Measurements from ENCODE around the gene PUSL1.

PUSL1 gene

DNA sequence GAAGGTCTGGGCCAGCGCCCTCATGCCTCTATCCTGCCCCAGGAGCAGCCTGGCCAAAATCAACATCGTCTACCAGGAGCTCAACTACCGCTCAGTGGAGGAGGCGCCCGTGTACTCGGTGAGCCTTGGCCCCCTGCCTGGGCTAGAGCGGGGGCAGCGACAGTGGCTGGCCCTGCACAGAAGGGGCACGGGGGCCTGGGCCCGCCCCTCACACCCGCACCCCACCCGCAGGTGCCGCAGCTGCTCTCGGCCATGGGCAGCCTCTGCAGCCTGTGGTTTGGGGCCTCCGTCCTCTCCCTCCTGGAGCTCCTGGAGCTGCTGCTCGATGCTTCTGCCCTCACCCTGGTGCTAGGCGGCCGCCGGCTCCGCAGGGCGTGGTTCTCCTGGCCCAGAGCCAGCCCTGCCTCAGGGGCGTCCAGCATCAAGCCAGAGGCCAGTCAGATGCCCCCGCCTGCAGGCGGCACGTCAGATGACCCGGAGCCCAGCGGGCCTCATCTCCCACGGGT lies 17.3 kb upstream of the PUSL1 start:
- H3K4me3 ChIP-seq (ENCODE audit: low read length): no peak overlapping the region
- no peak for DNase-seq (ENCODE audit: low read depth)
- TF ChIP-seq, protein P1, sequence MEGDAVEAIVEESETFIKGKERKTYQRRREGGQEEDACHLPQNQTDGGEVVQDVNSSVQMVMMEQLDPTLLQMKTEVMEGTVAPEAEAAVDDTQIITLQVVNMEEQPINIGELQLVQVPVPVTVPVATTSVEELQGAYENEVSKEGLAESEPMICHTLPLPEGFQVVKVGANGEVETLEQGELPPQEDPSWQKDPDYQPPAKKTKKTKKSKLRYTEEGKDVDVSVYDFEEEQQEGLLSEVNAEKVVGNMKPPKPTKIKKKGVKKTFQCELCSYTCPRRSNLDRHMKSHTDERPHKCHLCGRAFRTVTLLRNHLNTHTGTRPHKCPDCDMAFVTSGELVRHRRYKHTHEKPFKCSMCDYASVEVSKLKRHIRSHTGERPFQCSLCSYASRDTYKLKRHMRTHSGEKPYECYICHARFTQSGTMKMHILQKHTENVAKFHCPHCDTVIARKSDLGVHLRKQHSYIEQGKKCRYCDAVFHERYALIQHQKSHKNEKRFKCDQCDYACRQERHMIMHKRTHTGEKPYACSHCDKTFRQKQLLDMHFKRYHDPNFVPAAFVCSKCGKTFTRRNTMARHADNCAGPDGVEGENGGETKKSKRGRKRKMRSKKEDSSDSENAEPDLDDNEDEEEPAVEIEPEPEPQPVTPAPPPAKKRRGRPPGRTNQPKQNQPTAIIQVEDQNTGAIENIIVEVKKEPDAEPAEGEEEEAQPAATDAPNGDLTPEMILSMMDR (conservative IDR thresholded peaks at IDR 0.05; ENCODE audit: low read depth, low read length): no peak

DNA sequence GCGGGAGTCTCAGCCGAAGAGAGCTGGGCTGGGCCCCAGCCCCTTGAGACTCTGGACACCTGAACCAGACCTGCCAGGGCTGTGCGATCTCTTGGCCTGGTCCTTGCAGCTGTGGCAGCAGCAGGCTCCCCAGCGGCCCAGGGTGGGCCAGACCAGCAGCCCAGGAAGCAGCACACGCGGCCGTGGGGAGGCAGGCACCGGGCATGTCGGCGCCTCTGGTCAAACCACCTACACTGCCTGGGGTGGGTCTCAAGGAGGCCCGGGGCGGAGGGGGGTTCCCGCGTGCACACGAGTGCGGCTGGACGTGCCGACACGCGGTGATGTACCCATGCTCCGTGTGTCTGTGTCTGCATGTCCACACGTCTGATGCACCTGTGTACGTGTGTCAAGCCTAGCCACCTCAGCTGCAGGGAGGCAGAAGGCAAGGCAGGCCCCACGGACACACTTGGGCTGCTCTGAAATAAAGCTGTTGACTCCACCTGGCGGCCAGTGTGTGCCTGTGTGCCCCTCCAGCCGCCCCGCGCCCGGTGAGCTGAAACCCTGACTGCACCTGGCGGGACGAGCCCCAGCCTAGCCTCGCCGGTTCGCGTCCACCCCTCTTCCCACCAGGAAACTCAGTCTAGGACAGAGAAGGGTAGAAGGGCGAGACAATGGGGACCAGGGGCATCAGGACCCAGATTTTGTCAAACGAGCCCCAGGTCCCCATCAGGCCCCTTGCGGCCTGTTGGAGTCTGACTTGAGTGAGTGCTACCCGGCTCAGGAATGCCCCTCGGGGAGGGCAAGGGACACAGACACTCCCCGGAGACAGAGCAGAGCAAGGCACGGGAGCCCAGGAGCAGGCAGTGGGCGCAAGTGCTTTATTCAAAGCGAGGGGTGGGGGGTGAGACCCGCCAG lies 16.6 kb upstream of the PUSL1 start:
- TF ChIP-seq, protein P1 (conservative IDR thresholded peaks at IDR 0.05; ENCODE audit: low read depth, low read length): peak; percentile 72

DNA sequence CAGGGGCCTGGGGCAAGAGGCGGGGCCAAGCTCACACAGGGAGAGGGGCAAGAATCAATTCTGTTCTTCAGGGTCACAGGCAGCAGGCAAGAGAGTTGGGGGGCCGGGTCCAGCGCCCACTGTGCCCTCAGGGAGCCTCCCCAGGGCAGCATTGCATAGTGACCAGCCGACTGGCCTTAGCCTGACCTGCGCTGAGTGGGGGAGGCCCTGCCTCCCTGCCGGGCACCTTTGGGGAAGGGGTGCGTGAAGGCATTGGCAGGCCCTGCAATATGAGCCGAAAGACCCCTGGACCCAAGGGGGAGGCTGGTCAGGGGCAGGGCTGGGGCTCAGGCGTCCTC lies 16.0 kb upstream of the PUSL1 start:
- H3K4me3 ChIP-seq (ENCODE audit: low read length): no peak overlapping the region
- no peak for DNase-seq (ENCODE audit: low read depth)

More for the DNA sequence above, 16.6 kb upstream of the PUSL1 start:
- no peak for DNase-seq (ENCODE audit: low read depth)
- no peak overlapping the region for H3K4me3 ChIP-seq (ENCODE audit: low read length)

DNA sequence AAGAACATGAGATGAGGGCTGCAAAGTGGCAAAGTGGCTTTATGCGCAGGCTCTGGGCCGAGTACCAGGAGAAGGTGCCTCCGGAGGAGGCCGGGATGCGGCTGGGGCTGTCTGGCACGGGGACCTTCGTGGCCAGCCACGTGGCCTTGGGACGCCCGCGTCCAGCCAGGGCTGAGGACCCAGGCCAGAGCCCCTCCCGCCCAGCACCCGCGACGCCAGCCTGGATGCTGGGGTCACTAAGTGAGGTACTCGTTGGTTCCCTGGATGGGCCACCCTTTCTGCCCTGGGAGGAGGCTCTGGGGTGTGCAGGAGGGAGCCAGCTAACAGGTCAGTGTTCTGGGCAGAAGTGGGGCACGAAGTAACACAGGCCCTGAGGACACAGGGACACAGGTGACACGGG lies 15.5 kb upstream of the PUSL1 start:
- no peak for DNase-seq (ENCODE audit: low read depth)
- TF ChIP-seq, protein P1 (conservative IDR thresholded peaks at IDR 0.05; ENCODE audit: low read depth, low read length): no peak
- no peak overlapping the region for H3K4me3 ChIP-seq (ENCODE audit: low read length)

More for the DNA sequence above, 16.0 kb upstream of the PUSL1 start:
- TF ChIP-seq, protein P1 (conservative IDR thresholded peaks at IDR 0.05; ENCODE audit: low read depth, low read length): no peak

DNA sequence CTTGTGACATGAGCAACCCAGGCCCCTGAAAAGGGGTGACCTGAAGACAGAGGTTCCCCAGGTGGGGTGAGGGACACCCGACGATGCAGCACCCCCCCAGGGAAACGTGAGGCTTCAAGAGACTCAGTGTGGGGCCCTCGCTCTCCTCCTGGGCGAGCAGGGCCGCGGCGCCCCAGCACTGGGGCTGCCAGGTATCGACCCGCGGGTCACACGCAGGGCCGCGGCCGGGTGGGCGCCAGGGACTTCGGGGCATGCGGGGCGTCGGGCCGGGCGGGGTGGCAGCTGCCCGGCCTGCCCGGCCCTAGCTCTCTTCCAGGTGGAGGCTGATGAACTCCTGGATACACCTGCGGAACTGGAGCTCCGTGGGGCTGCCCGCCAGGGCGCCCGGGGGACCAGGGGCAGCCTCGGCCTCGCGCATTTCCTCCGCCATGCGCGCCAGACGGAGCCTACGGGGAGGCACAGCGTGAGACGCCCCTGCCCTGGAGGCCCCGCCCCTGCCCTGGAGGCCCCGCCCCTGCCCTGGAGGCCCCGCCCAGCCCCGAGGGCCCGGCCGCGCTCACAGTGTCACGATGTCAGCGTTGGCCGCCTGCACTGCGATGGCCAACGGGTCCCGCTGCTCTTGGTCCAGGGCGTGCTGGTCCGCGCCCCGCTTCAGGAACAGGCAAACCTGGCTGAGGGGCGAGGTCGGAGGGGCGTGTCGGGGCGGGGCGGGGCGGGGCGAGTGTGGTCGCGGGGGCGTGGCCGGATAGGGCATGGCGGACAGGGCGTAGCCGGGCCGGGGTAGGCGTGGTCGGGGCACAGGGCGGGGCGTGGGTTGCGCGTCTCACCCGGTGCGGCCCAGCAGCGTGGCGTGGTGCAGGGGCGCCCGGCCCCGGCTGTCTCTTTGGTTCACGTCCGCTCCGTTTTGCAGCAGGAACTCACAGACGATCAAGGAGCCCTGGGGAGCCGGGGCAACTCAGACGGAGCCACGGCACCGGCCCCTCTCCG lies 14.8 kb upstream of the PUSL1 start:
- no peak for DNase-seq (ENCODE audit: low read depth)
- TF ChIP-seq, protein P1 (conservative IDR thresholded peaks at IDR 0.05; ENCODE audit: low read depth, low read length): no peak

DNA sequence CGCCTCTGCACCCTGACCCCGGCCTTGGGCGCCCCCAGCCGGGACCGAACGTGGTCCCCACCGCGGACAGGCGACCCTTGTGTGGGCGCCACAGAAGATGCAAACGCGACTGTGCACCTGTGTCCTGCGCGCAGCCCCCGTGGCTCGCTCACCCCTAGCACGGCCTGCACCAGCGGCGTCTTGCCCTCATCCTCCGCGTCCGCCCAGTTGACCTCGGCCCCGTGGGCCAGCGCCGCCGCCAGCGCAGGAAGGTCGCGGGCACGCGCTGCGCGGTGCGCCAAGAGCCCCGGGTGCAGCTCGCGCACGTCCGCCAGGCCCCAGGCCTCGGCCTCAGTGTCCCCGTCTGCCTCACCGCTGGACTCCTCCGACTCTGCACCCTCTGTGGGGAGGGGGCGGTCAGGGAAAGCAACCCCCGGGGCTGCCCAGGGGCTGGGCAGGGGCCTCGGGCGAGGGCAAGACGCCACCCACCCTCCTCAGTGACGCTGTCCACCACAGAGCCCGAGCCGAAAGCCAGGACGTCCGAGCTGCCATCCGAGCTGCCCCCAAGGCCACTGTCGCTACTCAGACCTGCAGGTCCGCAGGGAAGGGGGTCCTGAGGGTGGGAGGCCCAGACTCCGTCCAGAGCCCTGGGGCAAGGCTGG lies 14.0 kb upstream of the PUSL1 start:
- DNase-seq (ENCODE audit: low read depth): no peak
- TF ChIP-seq, protein P1 (conservative IDR thresholded peaks at IDR 0.05; ENCODE audit: low read depth, low read length): no peak
- no peak overlapping the region for H3K4me3 ChIP-seq (ENCODE audit: low read length)

More for the DNA sequence above, 14.8 kb upstream of the PUSL1 start:
- no peak overlapping the region for H3K4me3 ChIP-seq (ENCODE audit: low read length)
